Ecto neural progenitor cell (in vitro differentiated cells): Measurements from ENCODE around the gene VARS2.
"Not testable (repeated sequence)": the region's sequence is repeated elsewhere in the genome, so short reads cannot be mapped to it uniquely, and the experiment has no call there.

Source experiments
- DNase-seq: peaks from one replicate; pipeline ENCODE4 v3.0.0-alpha.2; 2018; ENCODE audit warnings: low spot score

The VARS2 gene

DNA sequence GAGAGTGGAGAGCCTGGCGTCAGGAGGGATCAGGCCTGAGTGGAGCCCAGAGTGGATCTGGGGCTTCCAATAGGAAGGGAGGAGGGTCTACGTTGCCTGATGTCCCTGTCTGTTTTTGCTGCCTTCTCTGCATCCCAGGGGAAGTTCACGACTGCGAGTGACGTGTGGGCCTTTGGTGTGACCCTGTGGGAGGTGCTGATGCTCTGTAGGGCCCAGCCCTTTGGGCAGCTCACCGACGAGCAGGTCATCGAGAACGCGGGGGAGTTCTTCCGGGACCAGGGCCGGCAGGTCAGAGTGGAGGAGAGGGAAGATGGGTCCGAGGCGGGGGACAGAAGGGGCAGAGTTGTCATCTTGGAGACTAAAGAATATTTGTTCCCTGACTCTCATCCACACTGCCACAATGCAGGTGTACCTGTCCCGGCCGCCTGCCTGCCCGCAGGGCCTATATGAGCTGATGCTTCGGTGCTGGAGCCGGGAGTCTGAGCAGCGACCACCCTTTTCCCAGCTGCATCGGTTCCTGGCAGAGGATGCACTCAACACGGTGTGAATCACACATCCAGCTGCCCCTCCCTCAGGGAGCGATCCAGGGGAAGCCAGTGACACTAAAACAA lies 15.2 kb upstream of the VARS2 start:
- DNase-seq = no peak

DNA sequence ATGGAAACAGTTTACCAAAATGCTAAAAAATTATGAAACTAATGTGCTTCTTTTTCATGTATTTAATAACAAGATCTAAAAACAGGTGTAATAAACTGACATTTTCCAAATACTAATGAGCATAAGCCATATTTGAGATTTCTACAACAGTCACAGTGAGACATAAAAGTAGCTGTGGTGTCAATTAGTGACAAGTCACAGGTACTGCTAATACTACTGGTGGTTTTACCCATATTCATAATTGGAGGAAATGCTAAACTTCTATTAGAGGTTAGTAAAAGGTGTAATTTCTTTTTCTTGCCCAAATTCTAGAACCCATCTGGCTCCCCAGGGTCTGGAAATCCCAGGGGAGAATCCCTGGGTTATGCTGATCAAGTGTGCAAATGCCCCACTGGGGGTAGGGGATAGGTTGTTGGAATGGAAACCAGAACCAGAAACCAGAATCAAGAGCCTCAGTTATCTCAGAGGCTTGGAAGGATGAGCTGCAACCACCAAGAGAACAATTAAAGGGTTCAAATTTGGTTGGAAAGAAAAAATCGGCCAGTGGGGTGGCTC lies 13.1 kb upstream of the VARS2 start:
- DNase-seq = no peak

DNA sequence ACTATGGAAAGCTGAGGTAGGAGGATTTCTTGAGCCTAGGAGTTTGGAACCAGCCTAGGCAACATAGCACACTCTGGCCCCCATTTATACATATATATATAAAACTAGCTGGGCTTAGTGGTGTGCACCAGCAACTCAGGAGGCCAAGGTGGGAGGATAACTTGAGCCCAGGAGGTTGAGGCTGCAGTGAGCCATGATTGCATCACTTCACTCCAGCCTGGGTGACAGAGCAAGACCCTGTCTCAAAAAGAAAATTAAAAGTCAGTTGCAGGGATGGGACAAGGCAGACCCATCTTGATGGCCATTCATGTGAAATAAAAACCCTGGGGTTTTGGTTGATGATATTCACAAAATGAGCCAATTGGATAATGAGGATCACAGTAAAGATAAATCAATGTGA lies 12.6 kb upstream of the VARS2 start:
- no peak for DNase-seq

DNA sequence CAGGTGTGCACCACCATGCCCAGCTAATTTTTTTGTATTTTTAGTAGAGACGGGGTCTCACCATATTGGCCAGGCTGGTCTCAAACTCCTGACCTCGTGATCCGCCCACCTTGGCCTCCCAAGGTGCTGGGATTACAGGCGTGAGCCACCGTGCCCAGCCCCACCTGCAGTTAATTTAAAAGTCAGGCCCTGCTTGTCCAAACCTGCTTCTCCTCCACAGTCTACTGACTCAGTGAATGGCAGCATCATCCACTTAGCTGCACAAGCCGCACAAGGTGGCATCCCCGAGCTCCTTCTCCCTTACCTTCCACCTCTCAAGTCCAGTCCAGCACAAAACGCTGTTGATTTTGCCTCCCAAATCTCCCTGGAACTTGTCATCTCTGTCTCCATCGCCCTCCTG lies 11.8 kb upstream of the VARS2 start:
- not testable (repeated sequence) for DNase-seq

DNA sequence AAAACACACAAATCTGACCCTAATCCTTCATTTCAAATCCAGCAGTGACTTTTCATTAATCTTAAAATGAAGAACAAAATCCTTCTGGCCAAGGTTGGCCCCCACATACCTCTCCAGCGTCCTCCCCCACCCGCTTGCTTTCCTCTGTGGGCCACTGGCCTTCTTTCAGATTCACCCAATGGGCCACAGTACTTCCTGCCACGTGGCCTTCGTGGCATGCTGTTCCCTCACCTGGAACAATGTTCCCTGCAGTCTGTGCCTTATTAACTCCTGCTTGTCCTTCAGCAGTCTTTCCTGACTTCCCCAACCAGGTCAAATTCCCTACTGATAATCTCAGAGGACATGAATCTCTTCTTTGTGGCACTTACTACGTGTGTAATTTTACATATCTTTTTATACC lies 11.3 kb upstream of the VARS2 start:
- no peak for DNase-seq

DNA sequence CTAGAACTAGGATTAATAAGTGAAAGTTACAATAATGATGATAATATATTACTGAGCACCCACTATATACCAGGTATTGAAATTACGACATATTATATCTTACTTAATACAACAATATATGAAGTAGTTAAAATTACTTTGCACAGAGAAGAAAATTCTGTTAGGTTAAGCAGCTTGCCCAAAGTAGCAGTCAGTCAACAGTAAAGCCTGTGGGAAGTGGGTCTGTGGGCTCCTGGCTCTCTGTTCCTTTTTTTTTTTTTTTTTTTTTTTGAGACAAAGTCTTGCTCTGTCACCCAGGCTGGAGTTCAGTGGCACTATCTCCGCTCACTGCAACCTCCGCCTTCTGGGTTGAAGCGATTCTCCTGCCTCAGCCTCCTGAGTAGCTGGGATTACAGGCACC lies 10.8 kb upstream of the VARS2 start:
- DNase-seq = no peak

DNA sequence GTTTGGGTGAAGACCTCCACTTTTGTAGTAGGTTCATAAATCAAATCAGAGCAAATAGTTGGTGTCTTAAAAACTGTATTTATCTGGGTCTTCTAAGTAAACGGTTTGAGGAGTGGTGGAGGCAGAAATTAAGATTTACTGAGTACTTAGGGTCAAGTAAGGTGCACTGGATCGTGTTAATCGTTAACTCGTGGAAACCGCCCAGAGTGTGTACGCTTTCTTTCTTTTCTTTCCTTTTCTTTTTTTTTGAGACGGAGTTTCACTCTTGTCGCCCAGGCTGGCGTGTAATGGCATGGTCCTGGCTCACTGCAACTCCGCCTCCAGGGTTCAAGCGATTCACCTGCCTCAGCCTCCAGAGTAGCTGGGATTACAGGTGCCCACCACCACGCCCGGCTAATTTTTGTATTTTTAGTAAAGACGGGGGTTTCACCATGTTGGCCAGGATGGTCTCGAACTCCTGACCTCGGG lies 6.7 kb upstream of the VARS2 start:
- not testable (repeated sequence) for DNase-seq

DNA sequence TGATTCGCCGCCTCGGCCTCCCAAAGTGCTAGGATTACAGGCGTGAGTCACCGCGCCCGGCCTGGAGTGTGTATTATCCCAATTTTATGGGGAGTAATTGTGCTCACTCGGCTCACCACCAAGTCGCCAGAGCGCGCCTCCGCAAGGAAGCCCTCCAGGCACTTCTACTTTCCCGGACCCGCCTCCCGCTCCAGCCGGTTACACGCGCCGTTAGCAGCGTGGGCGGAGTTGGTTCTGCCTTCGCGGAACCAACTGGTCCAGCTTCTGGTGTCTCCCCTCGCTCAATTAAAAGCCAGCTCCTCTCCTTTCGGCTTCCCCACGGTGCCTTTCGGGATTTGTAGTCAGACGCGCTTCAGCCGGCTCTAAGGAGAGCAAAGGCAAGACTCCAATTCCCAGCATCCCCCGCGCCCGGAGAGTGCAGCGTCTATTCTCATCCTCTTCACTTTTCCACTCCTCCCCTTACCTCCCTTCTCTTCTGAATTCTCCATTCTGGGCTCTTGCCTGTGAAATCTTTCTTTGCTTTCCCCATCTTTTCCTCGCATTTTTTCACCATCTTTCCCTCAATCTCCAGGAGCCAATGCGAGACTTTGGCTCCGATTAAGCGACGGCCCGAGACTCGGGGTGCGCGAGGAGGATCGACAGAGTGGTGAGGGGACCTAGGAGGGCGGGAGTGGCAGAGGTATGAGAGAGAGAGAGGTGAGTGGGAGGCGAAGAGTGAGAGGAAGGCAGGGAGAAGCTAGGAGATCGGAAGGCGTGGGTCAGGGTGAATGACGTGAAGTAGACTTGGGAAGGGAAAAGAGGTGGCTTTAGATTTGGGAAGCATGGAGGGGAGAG lies 6.1 kb upstream of the VARS2 start, which contains the start of gene GTF2H4:
TSS of gene GTF2H4 (plus strand) at position 450 of the 834 bp plus-strand sequence.
- DNase-seq = peak; percentile 95

DNA sequence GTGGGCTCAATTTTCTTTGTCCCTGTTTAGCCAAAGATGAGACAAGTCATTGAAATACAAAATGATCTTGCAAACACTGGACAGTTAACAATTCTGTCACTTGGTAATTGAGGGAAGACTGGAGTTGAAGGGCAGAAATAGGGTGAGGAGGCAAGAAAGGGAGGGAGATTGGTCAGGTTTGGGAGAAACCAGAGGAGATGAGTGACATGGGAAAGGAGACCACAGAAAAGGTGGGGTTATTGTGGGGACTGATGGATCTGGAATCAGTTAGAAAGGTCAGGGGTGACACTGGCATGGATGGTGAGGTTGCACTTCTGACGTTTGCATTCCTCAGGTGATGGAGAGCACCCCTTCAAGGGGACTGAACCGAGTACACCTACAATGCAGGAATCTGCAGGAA lies 5.3 kb upstream of the VARS2 start:
- no peak for DNase-seq

DNA sequence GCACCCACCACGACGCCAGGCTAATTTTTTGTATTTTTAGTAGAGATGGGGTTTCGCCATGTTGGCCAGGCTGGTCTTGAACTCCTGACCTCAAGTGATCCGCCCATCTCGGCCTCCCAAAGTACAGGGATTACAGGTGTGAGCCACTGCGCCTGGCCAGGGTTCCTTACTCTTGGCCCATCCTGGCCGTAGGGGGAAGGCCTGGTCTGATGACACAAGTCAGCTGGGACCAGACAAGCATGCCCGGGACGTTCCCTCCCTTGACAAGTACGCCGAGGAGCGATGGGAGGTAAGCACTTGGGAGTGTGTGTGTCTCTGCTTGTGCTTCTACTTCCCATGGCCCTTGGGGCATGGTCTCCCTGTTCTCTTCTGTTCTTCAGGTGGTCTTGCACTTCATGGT lies 3.6 kb upstream of the VARS2 start:
- not testable (repeated sequence) for DNase-seq

DNA sequence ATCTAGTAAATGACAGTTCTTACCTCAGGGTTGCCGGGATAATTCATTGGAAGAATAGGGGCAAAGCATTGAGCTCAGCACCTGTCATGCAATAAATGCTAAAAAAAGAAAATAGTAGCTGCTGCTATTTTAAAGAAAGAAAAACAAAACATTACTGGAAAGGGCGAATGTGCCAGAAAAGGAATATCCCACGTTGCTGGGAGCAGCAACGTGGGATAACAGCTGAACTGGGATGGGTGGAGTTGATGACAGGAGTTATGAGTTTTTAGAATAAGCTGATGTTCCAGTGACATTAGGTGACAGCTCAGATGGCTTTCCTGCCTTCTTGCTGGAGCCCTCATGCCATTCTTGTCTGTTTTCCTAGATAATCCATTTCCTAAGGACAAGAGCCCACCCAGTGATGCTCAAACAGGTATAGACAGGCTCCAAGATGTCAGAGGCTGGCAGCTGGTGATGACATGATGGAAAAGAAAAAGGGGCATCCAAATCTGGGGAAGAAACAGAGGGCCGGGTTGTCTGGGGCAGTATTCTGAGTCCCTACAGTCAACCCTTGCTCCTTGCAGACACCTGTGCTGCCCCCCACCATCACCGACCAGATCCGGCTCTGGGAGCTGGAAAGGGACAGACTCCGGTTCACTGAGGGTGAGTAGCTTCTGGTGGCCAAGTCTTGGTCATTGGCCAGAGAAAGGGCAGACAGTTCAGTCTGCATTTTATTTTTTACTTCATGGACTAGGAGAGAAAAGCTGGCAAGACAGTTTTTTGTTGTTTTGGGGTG lies 1.1 kb upstream of the VARS2 start:
- no peak for DNase-seq

DNA sequence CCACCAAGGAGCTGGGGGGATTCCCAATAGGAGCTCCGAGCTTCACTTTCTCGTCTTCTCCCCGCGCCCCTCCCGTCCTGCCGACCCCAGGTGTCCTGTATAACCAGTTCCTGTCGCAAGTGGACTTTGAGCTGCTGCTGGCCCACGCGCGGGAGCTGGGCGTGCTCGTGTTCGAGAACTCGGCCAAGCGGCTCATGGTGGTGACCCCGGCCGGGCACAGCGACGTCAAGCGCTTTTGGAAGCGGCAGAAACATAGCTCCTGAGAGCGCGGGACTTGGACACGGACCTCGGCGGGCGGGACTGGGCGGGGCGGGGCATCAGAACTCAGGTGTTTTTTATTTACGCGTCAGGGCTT lies 340 bp upstream of the VARS2 start:
- DNase-seq = no peak

DNA sequence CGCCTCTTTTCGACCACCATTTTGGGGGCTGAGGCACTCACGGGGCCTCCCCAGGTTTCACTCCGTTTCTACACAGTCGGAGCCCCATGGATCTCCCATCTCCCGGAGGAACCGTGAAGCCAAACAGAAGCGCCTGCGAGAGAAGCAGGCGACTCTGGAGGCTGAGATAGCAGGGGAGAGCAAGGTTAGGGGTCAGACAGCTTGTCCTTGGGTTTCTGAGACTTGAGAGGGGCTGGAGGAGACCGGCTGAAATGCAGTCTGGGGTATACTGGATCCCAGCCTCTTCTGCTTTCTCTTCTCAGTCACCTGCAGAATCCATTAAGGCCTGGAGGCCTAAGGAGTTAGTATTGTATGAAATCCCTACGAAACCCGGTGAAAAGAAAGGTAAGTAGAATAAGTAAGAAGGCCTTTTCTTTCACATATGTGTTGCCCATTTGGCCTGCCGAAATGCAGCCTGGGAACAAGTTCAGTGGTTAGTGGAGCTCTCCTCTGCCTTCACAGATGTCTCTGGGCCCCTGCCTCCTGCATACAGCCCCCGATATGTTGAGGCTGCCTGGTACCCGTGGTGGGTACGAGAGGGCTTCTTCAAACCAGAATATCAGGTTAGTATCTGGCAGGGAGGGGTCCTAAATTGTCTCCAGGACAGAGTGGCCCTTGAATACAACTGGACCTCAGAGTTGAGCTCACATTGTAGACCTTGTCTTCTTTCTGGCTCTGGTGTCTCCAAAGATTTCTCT lies 984 bp downstream of the VARS2 start:
- no peak for DNase-seq

DNA sequence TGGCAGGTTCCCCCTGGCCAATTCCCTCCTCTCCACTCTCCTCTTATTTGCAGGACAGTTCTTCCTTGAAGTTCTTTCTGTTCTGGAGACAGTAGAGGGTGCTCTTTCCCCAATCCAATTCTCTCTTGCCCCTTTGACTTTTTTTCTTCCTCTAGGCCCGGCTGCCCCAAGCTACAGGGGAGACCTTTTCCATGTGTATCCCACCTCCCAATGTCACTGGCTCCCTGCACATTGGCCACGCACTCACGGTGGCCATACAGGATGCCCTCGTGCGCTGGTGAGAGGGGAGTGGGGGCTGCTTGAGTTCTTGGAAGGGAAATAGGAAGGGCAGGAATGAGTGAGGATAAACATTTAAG lies 1.5 kb downstream of the VARS2 start:
- no peak for DNase-seq

DNA sequence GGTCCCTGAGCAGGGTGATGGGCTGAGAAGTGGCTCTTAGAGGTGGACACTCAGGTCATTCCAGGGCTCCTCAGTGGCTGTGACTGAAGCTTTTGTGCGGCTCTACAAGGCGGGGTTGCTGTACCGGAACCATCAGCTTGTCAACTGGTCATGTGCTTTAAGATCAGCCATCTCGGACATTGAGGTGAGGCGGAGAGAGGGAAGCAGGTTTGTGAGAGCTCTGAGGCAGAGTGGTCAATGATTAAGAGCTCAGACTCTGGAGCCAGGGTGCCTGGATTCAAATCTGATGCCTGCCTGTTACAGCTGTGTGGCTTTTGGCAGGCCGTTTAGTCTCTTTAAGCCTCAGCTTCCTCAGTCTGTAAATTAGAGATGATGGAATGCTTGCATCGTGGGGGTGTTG lies 3.0 kb downstream of the VARS2 start:
- no peak for DNase-seq

DNA sequence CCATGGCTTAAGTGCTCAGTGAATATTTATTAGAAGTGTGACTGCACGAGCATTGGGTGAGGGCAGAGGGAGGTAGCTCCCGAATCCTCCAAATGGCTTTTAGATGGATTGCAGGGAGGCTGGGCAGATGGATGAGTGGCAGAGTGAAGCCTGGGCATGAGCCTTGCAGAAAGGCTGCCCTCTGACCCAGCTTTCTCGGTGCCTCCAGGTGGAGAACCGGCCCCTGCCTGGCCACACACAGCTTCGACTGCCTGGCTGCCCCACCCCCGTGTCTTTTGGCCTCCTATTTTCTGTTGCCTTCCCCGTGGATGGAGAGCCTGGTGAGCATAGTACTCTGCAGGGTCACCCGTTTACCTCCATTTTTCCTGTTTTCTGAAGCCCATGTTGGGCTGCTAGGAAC lies 3.4 kb downstream of the VARS2 start:
- no peak for DNase-seq

DNA sequence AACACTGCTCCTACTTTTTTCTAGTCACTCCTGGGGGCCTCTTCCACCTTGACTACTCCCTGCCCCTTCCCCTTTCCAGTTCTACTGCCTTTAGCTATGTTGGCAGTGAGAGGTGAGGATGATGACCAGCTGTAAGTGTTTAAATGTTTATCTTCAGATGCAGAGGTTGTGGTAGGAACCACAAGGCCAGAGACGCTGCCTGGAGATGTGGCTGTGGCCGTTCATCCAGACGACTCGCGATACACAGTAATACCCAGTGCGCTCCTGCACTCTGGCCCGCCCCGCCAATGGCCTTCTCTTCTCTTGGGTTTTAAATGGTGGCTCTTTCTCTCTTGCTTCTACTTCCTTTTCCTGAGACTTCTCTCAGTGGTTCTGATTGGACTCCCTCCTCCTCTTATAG lies 4.6 kb downstream of the VARS2 start:
- no peak for DNase-seq

DNA sequence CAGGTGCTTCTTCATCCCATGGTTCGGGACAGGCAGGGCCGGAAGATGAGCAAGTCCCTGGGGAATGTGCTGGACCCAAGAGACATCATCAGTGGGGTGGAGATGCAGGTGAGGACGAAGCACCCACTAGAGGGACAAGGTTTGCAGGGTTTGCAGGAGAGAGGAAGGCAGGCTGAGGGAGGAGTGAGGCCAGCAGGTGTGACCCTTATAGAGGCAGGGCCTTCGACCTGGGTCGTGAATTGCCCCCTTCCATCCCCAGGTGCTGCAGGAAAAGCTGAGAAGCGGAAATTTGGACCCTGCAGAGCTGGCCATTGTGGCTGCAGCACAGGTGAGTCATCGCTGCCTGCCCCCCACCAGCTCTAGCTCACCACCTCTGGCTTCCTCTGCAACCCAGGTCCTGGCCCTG lies 8.4 kb downstream of the VARS2 start:
- DNase-seq = no peak

DNA sequence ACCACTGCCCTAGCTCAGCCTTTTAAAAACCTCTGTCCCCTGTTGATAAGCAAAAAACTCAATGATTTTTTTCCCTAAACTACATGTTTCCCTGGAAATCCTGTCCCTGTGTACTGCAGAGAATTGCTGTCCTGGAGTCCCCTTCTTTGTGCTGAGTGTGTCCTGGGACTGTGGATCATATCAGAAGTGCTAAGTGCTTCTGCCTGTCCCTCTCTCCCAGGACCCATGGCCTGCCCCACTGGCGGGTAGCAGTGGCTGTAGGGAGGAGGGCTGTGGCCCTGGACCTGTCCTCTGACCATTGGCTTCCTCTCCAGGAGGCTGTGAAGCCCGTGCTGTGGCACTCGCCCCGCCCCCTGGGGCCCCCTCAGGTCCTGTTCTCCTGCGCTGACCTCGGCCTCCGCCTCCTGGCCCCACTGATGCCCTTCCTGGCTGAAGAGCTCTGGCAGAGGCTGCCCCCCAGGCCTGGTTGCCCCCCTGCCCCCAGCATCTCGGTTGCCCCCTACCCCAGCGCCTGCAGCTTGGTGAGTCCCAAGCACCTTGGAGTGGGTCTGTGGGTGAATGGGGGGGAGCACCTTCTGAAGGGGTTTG lies 10.1 kb downstream of the VARS2 start:
- not testable (repeated sequence) for DNase-seq

DNA sequence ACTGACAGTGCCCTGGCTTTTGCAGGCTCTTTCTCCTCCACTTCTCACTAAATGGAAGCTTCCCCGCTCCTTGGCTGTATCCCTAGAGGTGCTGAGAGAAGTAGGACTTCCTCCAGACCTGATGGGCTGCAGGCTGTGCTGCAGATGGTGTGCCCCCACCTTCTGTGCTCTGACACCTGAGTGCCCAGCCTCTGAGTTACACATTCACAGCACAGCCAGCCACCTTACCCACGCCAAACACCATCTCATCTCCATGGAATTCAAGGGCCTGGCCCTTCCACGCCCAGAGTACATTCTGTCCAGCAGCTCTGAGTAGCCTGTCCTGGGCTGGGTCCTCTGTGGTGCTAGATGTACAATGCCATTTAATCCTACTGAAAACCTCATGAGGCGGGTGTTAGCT lies 12.6 kb downstream of the VARS2 start:
- DNase-seq = no peak

DNA sequence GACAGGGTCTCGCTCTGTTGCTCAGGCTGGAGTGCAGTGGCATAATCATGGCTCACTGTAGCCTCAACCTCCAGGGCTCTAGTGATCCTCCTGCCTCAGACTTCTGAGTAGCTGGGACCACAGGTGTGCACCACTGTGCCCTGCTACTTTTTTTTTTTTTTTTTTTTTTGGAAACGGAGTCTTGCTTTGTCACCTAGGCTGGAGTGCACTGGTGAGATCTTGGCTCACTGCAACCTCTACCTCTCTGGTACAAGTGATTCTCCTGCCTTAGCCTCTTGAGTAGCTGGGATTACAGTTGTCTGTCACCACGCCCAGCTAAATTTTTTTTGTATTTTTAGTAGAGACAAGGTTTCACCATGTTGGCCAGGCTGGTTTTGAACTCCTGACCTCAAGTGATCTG lies 13.0 kb downstream of the VARS2 start:
- DNase-seq = not testable (repeated sequence)

DNA sequence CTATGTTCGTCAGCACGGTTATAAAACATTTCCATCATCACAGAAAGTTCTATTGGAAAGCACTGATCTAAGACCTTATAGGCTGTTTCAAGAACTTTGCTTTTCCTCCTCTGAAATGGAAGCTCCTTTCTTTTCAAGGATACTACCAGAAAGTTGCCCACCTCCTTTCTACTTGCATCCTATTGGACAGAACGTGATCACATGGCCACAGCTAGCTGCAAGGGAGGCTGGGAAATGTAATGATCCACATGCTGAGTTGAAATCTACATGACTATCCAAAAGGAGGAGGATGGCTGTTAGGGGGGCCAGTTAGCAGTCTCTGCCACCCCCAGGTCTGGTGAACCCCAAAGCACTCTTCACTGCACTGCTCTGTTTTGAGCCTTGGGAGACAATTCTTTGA lies 14.6 kb downstream of the VARS2 start:
- DNase-seq = no peak
